MCF 10A (cell line): ENCODE measurements around the gene CHST3. TPM values are rescaled to one million over a fixed set of nuclear protein-coding genes. Genes with fewer than 3 reads are reported as not detected.

Experiments
- BruUV-seq: library from RNA; stranded (reverse); fragments of 400-500 nt; replicated peaks from 2 replicates; lab custom pipeline; 2021; lab: Mats Ljungman, UMichigan
- CTCF ChIA-PET: fragments of 300-600 bp; sonication (Branson Sonifier 250); formaldehyde crosslinking; extraction: SDS; loops from one replicate; lab custom pipeline; 2021; ENCODE audit warnings: antibody characterized with exemption, inconsistent platforms; lab: Yijun Ruan, JAX
- POLR2A ChIA-PET: fragments of 300-600, 350-650 bp; sonication (Branson Sonifier 250); formaldehyde crosslinking; extraction: SDS; loops from one replicate; lab custom pipeline; 2020; ENCODE audit warnings: antibody characterized with exemption, inconsistent platforms; lab: Yijun Ruan, JAX
- DNase-seq: peaks from one replicate; pipeline ENCODE4 v3.0.0-alpha.2; 2018; ENCODE audit not compliant: unreplicated experiment
- H3K27ac Mint-ChIP-seq: one replicate; pipeline ENCODE4 v1.8.0; 2022; ENCODE audit warnings: mild to moderate bottlenecking, low read depth, mixed read lengths; ENCODE audit not compliant: unreplicated experiment
- H3K27me3 Mint-ChIP-seq: one replicate; pipeline ENCODE4 v1.8.0; 2022; ENCODE audit warnings: mixed read lengths; ENCODE audit not compliant: insufficient read depth, unreplicated experiment
- H3K36me3 Mint-ChIP-seq: one replicate; pipeline ENCODE4 v1.8.0; 2022; ENCODE audit warnings: mild to moderate bottlenecking, moderate library complexity, mixed read lengths; ENCODE audit not compliant: insufficient read depth, unreplicated experiment
- H3K4me1 Mint-ChIP-seq: one replicate; pipeline ENCODE4 v1.8.0; 2022; ENCODE audit warnings: mixed read lengths; ENCODE audit not compliant: insufficient read depth, unreplicated experiment
- H3K4me3 Mint-ChIP-seq: one replicate; pipeline ENCODE4 v1.8.0; 2022; ENCODE audit warnings: mild to moderate bottlenecking, moderate library complexity, mixed read lengths; ENCODE audit not compliant: unreplicated experiment
- H3K9me3 Mint-ChIP-seq: one replicate; pipeline ENCODE4 v1.8.0; 2022; ENCODE audit warnings: mixed read lengths; ENCODE audit not compliant: unreplicated experiment
- CTCF ChIP-seq: fragments of 200-600 bp; IDR thresholded peaks from one replicate; pipeline ENCODE4 v1.8.0; 2022; ENCODE audit warnings: antibody characterized with exemption, mild to moderate bottlenecking; ENCODE audit not compliant: unreplicated experiment
- intact Hi-C: fragments of 100-400 bp; cut with micrococcal nuclease; formaldehyde crosslinking; loops from 2 replicates; pipeline ENCODE4 v1.14.1; 2022
- total RNA-seq: library from RNA; stranded (reverse); gene quantifications from 2 replicates; pipeline ENCODE4 v1.2.3, GENCODE V29; 2022

CHST3 gene
- total RNA-seq, 1 experiment from 2014 or later = 28.7 TPM

- no TSS peak for BruUV-seq
- DNase-seq = peak; percentile 93
- Mint-ChIP-seq H3K36me3 (peaks cover 4% of the 10 kb centered on the region), H3K27me3 (no peaks in the 10 kb centered on the region), H3K9me3 (no peaks in the 10 kb centered on the region), H3K4me1 (peaks cover 15% of the 10 kb centered on the region), H3K27ac (peak overlapping the region; percentile 63), H3K4me3 (no peak overlapping the region)
- ChIA-PET CTCF (interaction anchor here (0.5 to 7.7 kb wide), 44 partner anchors 9 to 1995 kb away, joined by 3 to 95 read pairs (median 5); no protein-coding TSS in a partner anchor), POLR2A (interaction anchor here (0.8 to 3.0 kb wide), 12 partner anchors 39 to 288 kb away, joined by 3 to 17 read pairs (median 4); no protein-coding TSS in a partner anchor)
- TF ChIP-seq CTCF = peak; percentile 98
- intact Hi-C loops = loop anchor here (1.0 to 10.0 kb wide), 6 partner anchors 92 to 734 kb away; partner anchors contain the start of genes DDIT4 and SLC29A3
Measured at GRCh38 chr10:72048450-72049124, 84.4 kb downstream of the CHST3 start.

DNA sequence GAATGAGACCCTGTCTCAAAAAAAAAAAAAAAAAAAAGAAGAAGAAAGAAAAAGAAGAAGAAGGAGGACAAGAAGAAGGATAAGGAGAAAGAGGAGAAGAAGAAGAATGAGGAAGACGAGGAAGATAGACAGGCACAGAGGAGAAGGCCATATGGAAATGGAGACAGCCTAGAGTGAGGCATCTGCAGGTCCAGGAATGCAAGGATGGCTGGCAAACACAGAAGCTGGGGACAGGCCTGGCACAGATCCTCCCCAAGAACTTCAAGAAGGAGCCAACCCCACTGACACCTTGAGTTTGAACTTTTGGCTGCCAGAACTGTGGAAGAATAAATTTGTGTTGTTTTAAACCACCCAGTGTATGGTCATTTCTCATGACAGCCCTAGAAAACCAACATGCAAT is 85.3 kb downstream of the CHST3 start:
- CTCF ChIA-PET = interaction anchor here (0.6 to 7.7 kb wide), 35 partner anchors 11 to 829 kb away, joined by 3 to 95 read pairs (median 5); no protein-coding TSS in a partner anchor
- intact Hi-C loops = loop anchor here (2.0 to 10.0 kb wide), 3 partner anchors 173 to 735 kb away; partner anchors contain the start of genes DDIT4 and SLC29A3
- Mint-ChIP-seq H3K4me1 (peaks cover 9% of the 10 kb centered on the region), H3K4me3 (no peak overlapping the region), H3K27me3 (no peaks in the 10 kb centered on the region), H3K9me3 (no peaks in the 10 kb centered on the region), H3K36me3 (peaks cover 4% of the 10 kb centered on the region), H3K27ac (no peak overlapping the region)
- no TSS peak for BruUV-seq
- POLR2A ChIA-PET = interaction anchor here (0.8 to 3.0 kb wide), 4 partner anchors 93 to 286 kb away, joined by 3 to 17 read pairs (median 4); no protein-coding TSS in a partner anchor
- TF ChIP-seq CTCF = no peak
- DNase-seq = no peak

GRCh38 chr10:72049969-72050781 is 86.0 kb downstream of the CHST3 start:
- H3K27me3 Mint-ChIP-seq = no peaks in the 10 kb centered on the region
- H3K27ac Mint-ChIP-seq = no peak overlapping the region
- no peak overlapping the region for H3K4me3 Mint-ChIP-seq
- TF ChIP-seq CTCF = no peak
- intact Hi-C loops = loop anchor here (2.0 to 10.0 kb wide), 3 partner anchors 173 to 735 kb away; partner anchors contain the start of genes DDIT4 and SLC29A3
- no TSS peak for BruUV-seq
- H3K36me3 Mint-ChIP-seq = peaks cover 4% of the 10 kb centered on the region
- no peak for DNase-seq
- CTCF ChIA-PET = interaction anchor here (0.6 to 7.7 kb wide), 18 partner anchors 10 to 288 kb away, joined by 3 to 95 read pairs (median 5); no protein-coding TSS in a partner anchor
- no peaks in the 10 kb centered on the region for H3K9me3 Mint-ChIP-seq
- POLR2A ChIA-PET = interaction anchor here (0.8 to 1.6 kb wide), 3 partner anchors 20 to 285 kb away, joined by 3 to 4 read pairs (median 3); no protein-coding TSS in a partner anchor
- peaks cover 2% of the 10 kb centered on the region for H3K4me1 Mint-ChIP-seq
